Measurements from ENCODE around the gene PXN. TPM values are rescaled to one million over a fixed set of nuclear protein-coding genes. Genes with fewer than 3 reads are reported as not detected.

PXN gene
- total and polyA plus RNA-seq, 10 donors: 22.3 to 161 (median 114) TPM

GRCh38 chr12:120172053-120172452, 93.5 kb downstream of the PXN start:
- Histone ChIP-seq H3K4me3 (no peak overlapping the region), H3K27me3 (replicated peaks in 1 of 7) (no peaks in the 10 kb centered on the region), H3K36me3 (peaks cover 15 to 100% (median 97%) of the 10 kb centered on the region in 6 donors), H3K27ac (no peak overlapping the region), H3K9me3 (no peaks in the 10 kb centered on the region), H3K4me1 (peaks cover 0 to 4% (median 2%) of the 10 kb centered on the region in 6 donors)
- TF ChIP-seq POLR2AphosphoS5 (IDR thresholded peaks at IDR 0.05) (no peak), POLR2A (IDR thresholded peaks at IDR 0.05) (no peak)
- TF ChIP-seq, protein P1, sequence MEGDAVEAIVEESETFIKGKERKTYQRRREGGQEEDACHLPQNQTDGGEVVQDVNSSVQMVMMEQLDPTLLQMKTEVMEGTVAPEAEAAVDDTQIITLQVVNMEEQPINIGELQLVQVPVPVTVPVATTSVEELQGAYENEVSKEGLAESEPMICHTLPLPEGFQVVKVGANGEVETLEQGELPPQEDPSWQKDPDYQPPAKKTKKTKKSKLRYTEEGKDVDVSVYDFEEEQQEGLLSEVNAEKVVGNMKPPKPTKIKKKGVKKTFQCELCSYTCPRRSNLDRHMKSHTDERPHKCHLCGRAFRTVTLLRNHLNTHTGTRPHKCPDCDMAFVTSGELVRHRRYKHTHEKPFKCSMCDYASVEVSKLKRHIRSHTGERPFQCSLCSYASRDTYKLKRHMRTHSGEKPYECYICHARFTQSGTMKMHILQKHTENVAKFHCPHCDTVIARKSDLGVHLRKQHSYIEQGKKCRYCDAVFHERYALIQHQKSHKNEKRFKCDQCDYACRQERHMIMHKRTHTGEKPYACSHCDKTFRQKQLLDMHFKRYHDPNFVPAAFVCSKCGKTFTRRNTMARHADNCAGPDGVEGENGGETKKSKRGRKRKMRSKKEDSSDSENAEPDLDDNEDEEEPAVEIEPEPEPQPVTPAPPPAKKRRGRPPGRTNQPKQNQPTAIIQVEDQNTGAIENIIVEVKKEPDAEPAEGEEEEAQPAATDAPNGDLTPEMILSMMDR (IDR thresholded peaks at IDR 0.05 in 8 of 11, conservative IDR thresholded peaks at IDR 0.05 in 3 of 11): no peak
- WGBS, 5 donors: 93 to 100% (median 96%) methylated on average over 3 of the region's 3 CpGs
- no peak for DNase-seq
- intact Hi-C loops (cut with DNase I; ENCODE audit: low total_unique reads): no loop called here

GRCh38 chr12:120170631-120171030, 94.9 kb downstream of the PXN start:
- WGBS, 5 donors: 89 to 98% (median 92%) methylated on average over 7 of the region's 7 CpGs
- no peak overlapping the region for H3K4me3 ChIP-seq
- no peak overlapping the region for H3K27ac ChIP-seq
- intact Hi-C loops (cut with DNase I; ENCODE audit: low total_unique reads): no loop called here
- H3K4me1 ChIP-seq: peaks cover 0 to 4% (median 2%) of the 10 kb centered on the region in 6 donors
- no peaks in the 10 kb centered on the region for H3K27me3 ChIP-seq (replicated peaks in 1 of 7)
- H3K36me3 ChIP-seq: peaks cover 11 to 100% (median 91%) of the 10 kb centered on the region in 6 donors
- peak; percentile 0 for DNase-seq
- no peaks in the 10 kb centered on the region for H3K9me3 ChIP-seq
- TF ChIP-seq POLR2A (IDR thresholded peaks at IDR 0.05) (no peak), POLR2AphosphoS5 (IDR thresholded peaks at IDR 0.05) (no peak)
- TF ChIP-seq, protein P1 (IDR thresholded peaks at IDR 0.05 in 8 of 11, conservative IDR thresholded peaks at IDR 0.05 in 3 of 11): no peak

DNA sequence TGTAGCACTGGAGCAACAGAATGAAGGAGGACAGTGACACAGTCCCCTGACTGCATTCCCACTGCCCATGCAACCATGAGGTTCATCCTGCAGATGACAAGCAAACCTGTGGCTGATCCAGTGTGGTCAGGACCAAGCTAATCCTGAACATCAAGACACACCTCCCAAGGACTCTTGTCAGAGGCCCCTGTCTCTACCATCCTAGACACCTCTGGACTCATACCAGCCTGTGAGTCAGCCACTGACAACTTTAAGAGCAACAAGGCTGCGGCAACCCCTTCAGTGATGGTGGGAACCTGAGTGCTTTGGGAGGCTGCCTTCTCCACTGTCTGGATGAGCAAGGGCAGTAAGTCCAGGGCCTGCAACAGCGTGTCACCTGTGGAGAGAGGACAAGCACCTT, 95.6 kb downstream of the PXN start:
- 94 to 100% (median 95%) methylated on average over 2 of the region's 2 CpGs for WGBS, 5 donors
- H3K27me3 ChIP-seq (replicated peaks in 1 of 7): no peaks in the 10 kb centered on the region
- no peak overlapping the region for H3K27ac ChIP-seq
- peaks cover 0 to 1% (median 0%) of the 10 kb centered on the region in 6 donors for H3K4me1 ChIP-seq
- intact Hi-C loops (cut with DNase I; ENCODE audit: low total_unique reads): no loop called here
- H3K36me3 ChIP-seq: peaks cover 11 to 100% (median 91%) of the 10 kb centered on the region in 6 donors
- no peak for DNase-seq
- TF ChIP-seq, protein P1 (IDR thresholded peaks at IDR 0.05 in 8 of 11, conservative IDR thresholded peaks at IDR 0.05 in 3 of 11): no peak
- TF ChIP-seq POLR2AphosphoS5 (IDR thresholded peaks at IDR 0.05) (no peak), POLR2A (IDR thresholded peaks at IDR 0.05) (no peak)
- no peaks in the 10 kb centered on the region for H3K9me3 ChIP-seq
- H3K4me3 ChIP-seq: no peak overlapping the region

GRCh38 chr12:120168337-120168736, 97.2 kb downstream of the PXN start:
- H3K4me1 ChIP-seq: no peaks in the 10 kb centered on the region
- TF ChIP-seq POLR2A (IDR thresholded peaks at IDR 0.05): no peak
- TF ChIP-seq, protein P1 (IDR thresholded peaks at IDR 0.05 in 8 of 11, conservative IDR thresholded peaks at IDR 0.05 in 3 of 11): no peak
- no peak for TF ChIP-seq POLR2AphosphoS5 (IDR thresholded peaks at IDR 0.05)
- no peaks in the 10 kb centered on the region for H3K27me3 ChIP-seq (replicated peaks in 1 of 7)
- H3K9me3 ChIP-seq: no peaks in the 10 kb centered on the region
- DNase-seq: no peak
- intact Hi-C loops (cut with DNase I; ENCODE audit: low total_unique reads): no loop called here
- no peak overlapping the region for H3K4me3 ChIP-seq
- H3K27ac ChIP-seq: no peak overlapping the region
- H3K36me3 ChIP-seq: peaks cover 3 to 100% (median 89%) of the 10 kb centered on the region in 6 donors
- 95 to 99% (median 97%) methylated on average over 4 of the region's 4 CpGs for WGBS, 5 donors
